Suprapubic skin (tissue), 4 donors: ENCODE data around the gene AK3. TPM values are rescaled to one million over a fixed set of nuclear protein-coding genes. Genes with fewer than 3 reads are reported as not detected.
A peak's percentile ranks its signal among the peaks of the same experiment; 100 is the strongest.

Experiments used
- DNase-seq, 2 donors: peaks; one replicate each; pipeline ENCODE4 v3.0.0-alpha.2; 2019; ENCODE audit warnings: low spot score in 2 of 2
- H3K27ac ChIP-seq: fragments of 200-600 bp; sonication (generic); one replicate; pipeline ENCODE4 v1.5.1; 2019
- H3K27me3 ChIP-seq: fragments of 200-600 bp; sonication (generic); one replicate; pipeline ENCODE4 v1.5.1; 2019
- H3K36me3 ChIP-seq: fragments of 200-600 bp; sonication (generic); one replicate; pipeline ENCODE4 v1.5.1; 2019
- H3K4me1 ChIP-seq: fragments of 200-600 bp; sonication (generic); one replicate; pipeline ENCODE4 v1.5.1; 2019
- H3K4me3 ChIP-seq: fragments of 200-600 bp; sonication (generic); one replicate; pipeline ENCODE4 v1.5.1; 2019; ENCODE audit warnings: mild to moderate bottlenecking
- H3K9me3 ChIP-seq: fragments of 200-600 bp; sonication (generic); one replicate; pipeline ENCODE4 v1.5.1; 2019
- EP300 ChIP-seq: sonication (generic); formaldehyde crosslinking; IDR thresholded peaks from one replicate; pipeline ENCODE4 v1.6.1; 2017; ENCODE audit warnings: antibody characterized with exemption
- POLR2A ChIP-seq, 2 donors: fragments of 450-650 bp; IDR thresholded peaks; one replicate each; pipeline ENCODE4 v1.6.1; 2017; ENCODE audit warnings: antibody characterized with exemption in 2 of 2, mild to moderate bottlenecking in 2 of 2, moderate library complexity in 2 of 2
- POLR2AphosphoS5 ChIP-seq, 3 donors: sonication (generic); formaldehyde crosslinking; IDR thresholded peaks; one replicate each; pipeline ENCODE4 v1.6.1; 2017; ENCODE audit warnings: antibody characterized with exemption in 3 of 3
- WGBS: methylation state at CpG from one replicate; pipeline ENCODE4 v1.1.5; 2018; 5-methylcytosine and 5-hydroxymethylcytosine counted together
- total RNA-seq, 4 donors: library from RNA; depleted of rRNA; stranded (reverse); fragments of >200 nt; gene quantifications; one replicate each; pipeline ENCODE4 v1.1.0, GENCODE V29; 2016
- TF ChIP-seq, protein P1 (sequence below), 2 donors: fragments of 200-600 bp in 1 of 2; fragments of 450-650 bp in 1 of 2; sonication (generic) in 1 of 2; IDR thresholded peaks; one replicate each; pipeline ENCODE4 v1.5.1; 2016 to 2019; ENCODE audit warnings: antibody characterized with exemption in 2 of 2, mild to moderate bottlenecking in 1 of 2, moderate library complexity in 1 of 2

AK3 gene
- total RNA-seq, 4 donors from 2014 or later: 69.7 to 96.4 (median 78.6) TPM

DNA sequence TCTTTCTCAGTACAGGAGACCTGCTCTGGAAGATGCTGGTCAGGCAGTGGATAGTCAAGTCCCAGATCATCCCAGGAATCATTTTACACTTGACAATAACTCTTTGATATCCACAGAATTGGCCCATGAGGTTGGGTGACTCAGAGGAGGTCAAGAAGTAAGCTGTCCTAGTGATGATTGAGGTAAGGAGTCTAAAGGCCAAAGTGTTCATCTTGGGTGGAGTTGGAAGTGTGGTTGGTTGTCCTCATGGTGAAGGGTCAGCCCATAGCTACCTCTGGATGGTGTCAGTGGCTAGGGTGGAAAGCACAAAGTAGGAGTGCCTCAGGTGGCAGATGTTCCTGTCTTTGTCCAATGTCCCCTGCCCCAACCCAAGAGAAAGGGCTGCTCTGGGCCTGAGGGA is 27.7 kb upstream of the AK3 start:
- Histone ChIP-seq H3K27me3 (no peaks in the 10 kb centered on the region), H3K4me3 (no peak overlapping the region), H3K27ac (no peak overlapping the region), H3K4me1 (no peaks in the 10 kb centered on the region), H3K9me3 (no peaks in the 10 kb centered on the region), H3K36me3 (no peaks in the 10 kb centered on the region)
- no peak for DNase-seq
- TF ChIP-seq, protein P1, sequence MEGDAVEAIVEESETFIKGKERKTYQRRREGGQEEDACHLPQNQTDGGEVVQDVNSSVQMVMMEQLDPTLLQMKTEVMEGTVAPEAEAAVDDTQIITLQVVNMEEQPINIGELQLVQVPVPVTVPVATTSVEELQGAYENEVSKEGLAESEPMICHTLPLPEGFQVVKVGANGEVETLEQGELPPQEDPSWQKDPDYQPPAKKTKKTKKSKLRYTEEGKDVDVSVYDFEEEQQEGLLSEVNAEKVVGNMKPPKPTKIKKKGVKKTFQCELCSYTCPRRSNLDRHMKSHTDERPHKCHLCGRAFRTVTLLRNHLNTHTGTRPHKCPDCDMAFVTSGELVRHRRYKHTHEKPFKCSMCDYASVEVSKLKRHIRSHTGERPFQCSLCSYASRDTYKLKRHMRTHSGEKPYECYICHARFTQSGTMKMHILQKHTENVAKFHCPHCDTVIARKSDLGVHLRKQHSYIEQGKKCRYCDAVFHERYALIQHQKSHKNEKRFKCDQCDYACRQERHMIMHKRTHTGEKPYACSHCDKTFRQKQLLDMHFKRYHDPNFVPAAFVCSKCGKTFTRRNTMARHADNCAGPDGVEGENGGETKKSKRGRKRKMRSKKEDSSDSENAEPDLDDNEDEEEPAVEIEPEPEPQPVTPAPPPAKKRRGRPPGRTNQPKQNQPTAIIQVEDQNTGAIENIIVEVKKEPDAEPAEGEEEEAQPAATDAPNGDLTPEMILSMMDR (IDR thresholded peaks at IDR 0.05): no peak
- TF ChIP-seq EP300 (no peak), POLR2A (IDR thresholded peaks at IDR 0.05) (no peak), POLR2AphosphoS5 (IDR thresholded peaks at IDR 0.05) (no peak)

DNA sequence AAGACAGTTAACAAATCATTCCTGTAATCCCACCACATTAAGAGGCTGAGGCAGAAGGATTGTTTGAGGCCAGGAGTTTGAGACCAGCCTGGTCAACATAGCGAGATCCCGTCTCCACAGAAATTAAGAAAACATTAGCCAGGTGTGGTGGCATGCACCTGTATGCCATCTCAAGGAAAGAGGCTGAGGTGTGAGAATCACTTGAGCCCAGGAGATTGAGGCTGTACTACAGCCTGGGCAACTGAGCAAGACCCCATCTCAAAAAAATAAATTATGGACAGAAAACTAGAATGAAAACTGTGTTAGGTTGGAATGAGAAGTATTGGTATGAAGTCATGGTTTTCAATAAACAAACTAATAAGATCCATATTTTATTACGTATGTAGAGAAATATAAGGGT is 23.0 kb upstream of the AK3 start:
- H3K36me3 ChIP-seq: no peaks in the 10 kb centered on the region
- WGBS: 61% methylated on average over 3 of the region's 3 CpGs

DNA sequence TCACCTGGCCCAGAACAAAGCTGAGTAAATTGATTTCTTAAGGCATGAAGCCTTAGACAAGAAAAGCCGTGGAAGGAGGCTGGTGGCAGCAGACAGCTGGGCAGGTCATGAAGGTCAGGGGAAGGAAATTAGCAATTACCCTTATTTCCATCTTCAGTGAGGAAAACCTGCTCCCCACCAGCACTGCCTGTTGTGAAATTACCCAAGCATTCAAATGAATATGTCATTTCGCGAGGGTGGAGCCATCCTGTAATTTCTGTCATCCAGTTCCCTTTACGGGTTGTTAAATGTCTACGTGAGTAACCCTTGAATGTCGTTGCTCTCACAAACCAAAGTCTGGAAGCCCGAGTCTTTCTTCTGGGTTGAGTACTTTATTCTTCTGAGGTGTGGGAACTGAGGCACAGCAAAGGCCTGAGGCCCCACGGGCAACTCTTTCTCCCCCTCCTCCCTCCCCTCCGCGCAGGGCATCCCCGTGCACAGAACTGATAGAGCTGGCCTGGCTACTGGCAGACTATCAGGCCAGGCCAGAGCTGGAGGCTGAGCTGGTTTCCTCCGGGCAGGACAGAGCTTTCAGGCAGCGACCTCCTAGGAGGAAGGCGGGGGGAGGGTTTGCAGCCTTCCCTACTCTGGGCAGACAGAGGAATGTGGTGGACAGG is 22.0 kb upstream of the AK3 start:
- H3K36me3 ChIP-seq: no peaks in the 10 kb centered on the region
- H3K27me3 ChIP-seq: no peaks in the 10 kb centered on the region
- WGBS: 35% methylated on average over 14 of the region's 14 CpGs
- no peak for TF ChIP-seq EP300
- no peak for TF ChIP-seq POLR2A (IDR thresholded peaks at IDR 0.05)
- TF ChIP-seq POLR2AphosphoS5 (IDR thresholded peaks at IDR 0.05): no peak
- TF ChIP-seq, protein P1 (IDR thresholded peaks at IDR 0.05): no peak
- H3K4me1 ChIP-seq: peaks cover 15% of the 10 kb centered on the region
- peak overlapping the region; percentile 20 for H3K4me3 ChIP-seq
- H3K27ac ChIP-seq: no peak overlapping the region
- no peak for DNase-seq
- no peaks in the 10 kb centered on the region for H3K9me3 ChIP-seq

More for the DNA sequence above, 23.0 kb upstream of the AK3 start:
- no peak for DNase-seq
- H3K4me3 ChIP-seq: no peak overlapping the region
- H3K9me3 ChIP-seq: no peaks in the 10 kb centered on the region
- H3K27me3 ChIP-seq: no peaks in the 10 kb centered on the region
- H3K4me1 ChIP-seq: peaks cover 15% of the 10 kb centered on the region
- H3K27ac ChIP-seq: no peak overlapping the region
- no peak for TF ChIP-seq POLR2AphosphoS5 (IDR thresholded peaks at IDR 0.05)
- no peak for TF ChIP-seq EP300

DNA sequence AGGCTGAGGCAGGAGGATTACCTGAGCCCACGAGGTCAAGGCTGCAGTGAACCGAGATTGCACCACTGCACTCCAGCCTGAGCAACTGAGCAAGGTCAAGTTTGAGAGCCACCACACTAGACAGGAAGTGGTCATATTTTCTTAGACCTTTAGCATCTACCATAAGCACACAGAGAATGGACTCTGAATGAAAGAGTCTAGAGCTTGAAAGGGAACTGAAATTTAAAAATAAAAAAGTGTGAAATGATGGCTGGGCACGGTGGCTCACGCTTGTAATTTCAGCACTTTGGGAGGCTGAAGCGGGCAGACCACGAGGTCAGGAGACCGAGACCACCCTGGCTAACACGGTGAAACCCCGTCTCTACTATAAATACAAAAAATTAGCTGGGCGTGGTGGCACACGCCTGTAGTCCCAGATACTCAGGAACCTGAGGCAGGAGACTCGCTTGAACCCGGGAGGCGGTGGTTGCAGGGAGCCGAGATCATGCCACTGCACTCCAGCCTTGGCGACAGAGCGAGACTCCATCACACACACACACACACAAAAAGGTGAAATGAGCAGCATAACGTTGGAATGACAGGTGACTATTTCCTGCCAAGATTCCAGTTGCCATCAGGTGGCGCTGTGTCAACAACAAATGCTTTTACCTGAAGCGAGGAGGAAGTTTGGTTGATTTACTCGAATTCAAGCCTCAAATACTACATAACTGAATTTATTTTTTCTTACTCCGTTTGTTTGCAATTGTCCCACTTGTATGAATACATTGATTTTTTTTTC is 21.3 kb upstream of the AK3 start:
- Histone ChIP-seq H3K27ac (no peak overlapping the region), H3K4me3 (peak overlapping the region; percentile 20), H3K9me3 (no peaks in the 10 kb centered on the region), H3K4me1 (peaks cover 15% of the 10 kb centered on the region), H3K36me3 (no peaks in the 10 kb centered on the region), H3K27me3 (no peaks in the 10 kb centered on the region)
- DNase-seq: peak; percentile 78 to 85
- TF ChIP-seq EP300: no peak
- TF ChIP-seq, protein P1 (IDR thresholded peaks at IDR 0.05): peak; percentile 60 to 76
- TF ChIP-seq POLR2AphosphoS5 (IDR thresholded peaks at IDR 0.05): no peak
- 25% methylated on average over 22 of the region's 22 CpGs for WGBS

DNA sequence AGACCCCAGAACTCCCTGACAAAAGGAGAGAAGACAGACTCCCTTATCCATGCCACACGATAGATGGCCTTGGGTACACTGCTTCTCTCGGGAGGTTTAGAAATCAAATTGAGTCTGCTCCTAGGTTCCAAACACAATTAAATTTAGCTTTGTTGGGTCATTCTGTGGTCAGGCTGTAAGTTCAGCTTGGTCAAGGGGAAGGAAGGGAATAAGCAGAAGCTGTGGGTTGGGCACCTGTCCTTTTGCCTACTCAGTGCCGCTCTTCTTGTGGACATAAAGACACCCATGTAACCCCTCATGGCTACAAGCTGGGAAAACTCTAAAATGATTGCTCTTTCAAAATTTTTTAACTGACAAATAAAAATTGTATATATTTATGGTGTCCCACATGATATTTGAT is 19.1 kb upstream of the AK3 start:
- Histone ChIP-seq H3K4me3 (no peak overlapping the region), H3K9me3 (no peaks in the 10 kb centered on the region), H3K27me3 (no peaks in the 10 kb centered on the region), H3K27ac (no peak overlapping the region), H3K36me3 (no peaks in the 10 kb centered on the region), H3K4me1 (peaks cover 15% of the 10 kb centered on the region)
- no peak for TF ChIP-seq POLR2A (IDR thresholded peaks at IDR 0.05)
- no peak for TF ChIP-seq POLR2AphosphoS5 (IDR thresholded peaks at IDR 0.05)
- TF ChIP-seq EP300: no peak
- TF ChIP-seq, protein P1 (IDR thresholded peaks at IDR 0.05): no peak
- no peak for DNase-seq
- WGBS: 91% methylated on average over 3 of the region's 3 CpGs
